Trophoblast cell (in vitro differentiated cells and primary cell): ENCODE data around the gene TMEM202.
A peak's percentile ranks its signal among the peaks of the same experiment; 100 is the strongest.
"Not testable (repeated sequence)": the region's sequence is repeated elsewhere in the genome, so short reads cannot be mapped to it uniquely, and the experiment has no call there.

Experiments
- DNase-seq, 2 donors: peaks; one replicate each; pipeline ENCODE4 v3.0.0-alpha.2; 2016
- H2AFZ ChIP-seq: 2 replicates; pipeline ENCODE4 v1.6.1; 2013; ENCODE audit warnings: low read length, moderate library complexity, mild to moderate bottlenecking; ENCODE audit not compliant: insufficient read depth, poor library complexity
- H2AK5ac ChIP-seq: 2 replicates; pipeline ENCODE4 v1.6.1; 2013; ENCODE audit warnings: mild to moderate bottlenecking, low read length
- H2BK120ac ChIP-seq: 2 replicates; pipeline ENCODE4 v1.6.1; 2013; ENCODE audit warnings: low read length, mild to moderate bottlenecking, moderate library complexity; ENCODE audit not compliant: insufficient read depth, poor library complexity
- H2BK12ac ChIP-seq: 2 replicates; pipeline ENCODE4 v1.6.1; 2013; ENCODE audit warnings: mild to moderate bottlenecking, low read length, moderate library complexity
- H2BK5ac ChIP-seq: 2 replicates; pipeline ENCODE4 v1.6.1; 2013; ENCODE audit warnings: low read length, low read depth, moderate library complexity, mild to moderate bottlenecking; ENCODE audit not compliant: poor library complexity
- H3K14ac ChIP-seq: 2 replicates; pipeline ENCODE4 v1.6.1; 2013; ENCODE audit warnings: mild to moderate bottlenecking, low read length
- H3K18ac ChIP-seq: 2 replicates; pipeline ENCODE4 v1.6.1; 2013; ENCODE audit warnings: mild to moderate bottlenecking, low read length
- H3K23ac ChIP-seq: 2 replicates; pipeline ENCODE4 v1.6.1; 2013; ENCODE audit warnings: low read length
- H3K27ac ChIP-seq: 2 replicates; pipeline ENCODE4 v1.5.1; 2013; ENCODE audit warnings: low read depth, mild to moderate bottlenecking, inconsistent platforms, low read length, moderate library complexity
- H3K27me3 ChIP-seq: 2 replicates; pipeline ENCODE4 v1.6.1; 2013; ENCODE audit warnings: inconsistent platforms, mild to moderate bottlenecking, low read length, moderate library complexity; ENCODE audit not compliant: insufficient read depth
- H3K36me3 ChIP-seq, 2 experiments: 1 replicate in 1 of 2; 2 replicates in 1 of 2; pipeline ENCODE4 v1.6.1; 2013; ENCODE audit warnings: low read length in 2 of 2, mild to moderate bottlenecking in 2 of 2, moderate library complexity in 1 of 2; ENCODE audit not compliant: insufficient read depth in 2 of 2, control insufficient read depth in 1 of 2
- H3K4ac ChIP-seq: 2 replicates; pipeline ENCODE4 v1.6.1; 2013; ENCODE audit warnings: low read depth, mild to moderate bottlenecking, low read length, moderate library complexity
- H3K4me1 ChIP-seq, 2 experiments: 1 replicate in 1 of 2; 2 replicates in 1 of 2; pipeline ENCODE4 v1.6.1; 2013; ENCODE audit warnings: low read length in 2 of 2, mild to moderate bottlenecking in 2 of 2, moderate library complexity in 1 of 2; ENCODE audit not compliant: insufficient read depth in 2 of 2, control insufficient read depth in 1 of 2
- H3K4me2 ChIP-seq: 2 replicates; pipeline ENCODE4 v1.6.1; 2013; ENCODE audit warnings: inconsistent platforms, mild to moderate bottlenecking, low read length, moderate library complexity
- H3K4me3 ChIP-seq: 2 replicates; pipeline ENCODE4 v1.5.1; 2013; ENCODE audit warnings: mild to moderate bottlenecking, low read depth, low read length, inconsistent platforms
- H3K79me1 ChIP-seq: one replicate; pipeline ENCODE4 v1.6.1; 2013; ENCODE audit warnings: low read length
- H3K79me2 ChIP-seq: 2 replicates; pipeline ENCODE4 v1.6.1; 2013; ENCODE audit warnings: low read length, mild to moderate bottlenecking; ENCODE audit not compliant: control insufficient read depth, insufficient read depth, poor library complexity
- H3K9ac ChIP-seq: 2 replicates; pipeline ENCODE4 v1.6.1; 2013; ENCODE audit warnings: mild to moderate bottlenecking, low read length
- H3K9me3 ChIP-seq: 2 replicates; pipeline ENCODE4 v1.6.1; 2013; ENCODE audit warnings: low read depth, mild to moderate bottlenecking, control low read depth, inconsistent platforms, low read length; ENCODE audit not compliant: insufficient read depth
- H4K12ac ChIP-seq: 2 replicates; pipeline ENCODE4 v1.6.1; 2013; ENCODE audit warnings: low read depth, mild to moderate bottlenecking, low read length, moderate library complexity
- H4K8ac ChIP-seq: 2 replicates; pipeline ENCODE4 v1.6.1; 2013; ENCODE audit warnings: low read depth, mild to moderate bottlenecking, low read length, moderate library complexity
- H4K91ac ChIP-seq: one replicate; pipeline ENCODE4 v1.6.1; 2013; ENCODE audit warnings: low read depth, mild to moderate bottlenecking, low read length, moderate library complexity
- WGBS: extraction: QIAGEN DNeasy Blood & Tissue Kit; methylation state at CpG from one replicate; pipeline ENCODE4 v1.1.7; 2013; ENCODE audit warnings: missing lambda C conversion rate; ENCODE audit not compliant: insufficient read length, insufficient coverage; ENCODE audit errors: extremely low coverage; 5-methylcytosine and 5-hydroxymethylcytosine counted together

The TMEM202 gene

GRCh38 chr15:72375846-72376581 lies 22.1 kb upstream of the TMEM202 start, which contains the start of gene HEXA:
Gene HEXA (minus strand): TSS chr15:72376014. CDS start chr15:72375972, 42 bp downstream.
- no CpG with 5 or more reads among the region's 50 CpGs for WGBS
- H4K91ac ChIP-seq = peak within 1 kb of the TSS; percentile 93

DNA sequence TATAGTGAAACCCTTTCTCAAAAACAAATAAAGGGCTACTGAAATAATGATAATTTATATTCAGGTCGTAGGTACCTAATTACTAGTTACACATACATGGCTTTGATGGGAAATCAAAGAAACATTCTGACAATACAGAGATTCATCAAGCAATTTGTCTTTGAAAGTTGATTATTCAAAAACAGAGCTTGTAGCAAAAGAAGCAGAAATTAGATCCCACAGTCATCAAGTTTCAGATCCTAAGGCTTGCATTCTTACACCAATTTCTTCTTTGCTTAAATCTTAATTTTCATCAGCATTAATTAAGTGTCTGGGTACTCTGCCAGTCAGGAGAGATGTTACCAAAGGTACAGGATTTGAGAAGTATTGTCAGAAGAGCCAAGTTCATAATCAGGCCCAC lies 20.8 kb upstream of the TMEM202 start:
- no peak overlapping the region for H3K4me3 ChIP-seq
- no peak overlapping the region for H3K4ac ChIP-seq
- H3K18ac ChIP-seq = no peak overlapping the region
- H3K9ac ChIP-seq = no peak overlapping the region
- H4K8ac ChIP-seq = no peak overlapping the region
- H2BK5ac ChIP-seq = no peak overlapping the region
- no peak overlapping the region for H4K12ac ChIP-seq
- DNase-seq = no peak
- no peak overlapping the region for H3K14ac ChIP-seq
- peaks cover 2 to 11% of the 10 kb centered on the region in 2 experiments for H3K4me1 ChIP-seq
- H2BK12ac ChIP-seq = no peak overlapping the region
- no peaks in the 10 kb centered on the region for H3K27me3 ChIP-seq
- H2BK120ac ChIP-seq = no peak overlapping the region
- no peak overlapping the region for H2AK5ac ChIP-seq
- WGBS = no CpG with 5 or more reads among the region's 1 CpG
- H3K4me2 ChIP-seq = no peak overlapping the region
- no peak overlapping the region for H3K27ac ChIP-seq
- peaks cover 13% of the 10 kb centered on the region for H3K79me2 ChIP-seq
- no peaks in the 10 kb centered on the region for H3K9me3 ChIP-seq
- H3K79me1 ChIP-seq = peaks cover 9% of the 10 kb centered on the region
- no peak overlapping the region for H4K91ac ChIP-seq
- no peaks in the 10 kb centered on the region for H3K36me3 ChIP-seq
- H3K23ac ChIP-seq = no peak overlapping the region
- H2AFZ ChIP-seq = no peak overlapping the region

More at GRCh38 chr15:72375846-72376581, 22.1 kb upstream of the TMEM202 start, which contains the start of gene HEXA:
- H3K9ac ChIP-seq = peak within 1 kb of the TSS; percentile 87
- no peak within 1 kb of the TSS for H2BK12ac ChIP-seq
- peak within 1 kb of the TSS; percentile 19 for H2BK120ac ChIP-seq
- peaks cover 2 to 11% of the 10 kb centered on the region in 2 experiments for H3K4me1 ChIP-seq
- H2AFZ ChIP-seq = peak within 1 kb of the TSS; percentile 98
- H4K12ac ChIP-seq = peak within 1 kb of the TSS; percentile 86
- peak within 1 kb of the TSS; percentile 89 for H3K18ac ChIP-seq
- no peaks in the 10 kb centered on the region for H3K27me3 ChIP-seq
- peaks cover 13% of the 10 kb centered on the region for H3K79me2 ChIP-seq
- H2AK5ac ChIP-seq = peak within 1 kb of the TSS; percentile 83
- H3K23ac ChIP-seq = no peak within 1 kb of the TSS
- peak within 1 kb of the TSS; percentile 35 for H2BK5ac ChIP-seq
- H4K8ac ChIP-seq = peak within 1 kb of the TSS; percentile 91
- peaks cover 0 to under 1% of the 10 kb centered on the region in 2 experiments for H3K36me3 ChIP-seq
- peak within 1 kb of the TSS; percentile 64 for H3K4ac ChIP-seq
- H3K4me3 ChIP-seq = peak within 1 kb of the TSS; percentile 85
- peak within 1 kb of the TSS; percentile 99 for H3K4me2 ChIP-seq
- H3K79me1 ChIP-seq = peaks cover 9% of the 10 kb centered on the region
- no peaks in the 10 kb centered on the region for H3K9me3 ChIP-seq
- H3K14ac ChIP-seq = peak within 1 kb of the TSS; percentile 96
- H3K27ac ChIP-seq = peak within 1 kb of the TSS; percentile 81
- peak; percentile 89 to 90 for DNase-seq

- Histone ChIP-seq H3K4me1 (peaks cover 2 to 11% of the 10 kb centered on the region in 2 experiments), H3K79me2 (peaks cover 13% of the 10 kb centered on the region)
- not testable (repeated sequence) for H2AFZ ChIP-seq, H3K27ac ChIP-seq, H3K27me3 ChIP-seq, H2AK5ac ChIP-seq, H3K18ac ChIP-seq, H3K36me3 ChIP-seq, H2BK12ac ChIP-seq, H2BK5ac ChIP-seq, H3K9me3 ChIP-seq, H3K4ac ChIP-seq, H3K14ac ChIP-seq, H4K8ac ChIP-seq, H3K4me2 ChIP-seq, H4K91ac ChIP-seq, H3K23ac ChIP-seq, H4K12ac ChIP-seq, H3K9ac ChIP-seq, H3K79me1 ChIP-seq, DNase-seq, H3K4me3 ChIP-seq, H2BK120ac ChIP-seq
- no CpG with 5 or more reads among the region's 3 CpGs for WGBS
These were observed 19.0 kb upstream of the TMEM202 start for GRCh38 chr15:72379106-72379505.

DNA sequence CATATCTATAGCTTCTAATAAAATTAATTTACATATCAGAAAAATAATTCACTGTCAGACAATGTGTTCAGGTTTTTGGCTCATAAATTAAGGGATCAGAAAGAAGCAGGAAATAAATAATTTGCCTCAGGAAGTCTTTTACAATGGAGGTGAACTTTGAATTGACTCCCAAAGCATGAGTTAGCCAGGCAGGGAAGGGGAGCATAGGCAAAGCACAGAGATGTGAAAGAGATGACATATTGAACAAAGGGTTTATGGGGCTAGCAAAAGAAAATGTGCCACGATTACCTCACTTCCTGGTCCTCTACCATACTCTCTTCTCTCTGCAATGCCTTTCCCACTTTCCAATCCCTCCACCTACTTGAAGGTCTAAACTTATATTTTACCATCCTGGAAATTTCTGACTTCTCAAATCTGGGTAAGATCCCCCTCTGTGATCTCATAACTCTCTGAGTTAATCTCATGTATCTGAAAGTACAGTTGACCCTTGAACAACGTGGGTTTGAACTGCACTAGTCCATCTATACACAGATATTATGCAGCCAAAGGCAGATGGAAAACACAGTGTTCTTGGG lies 18.2 kb upstream of the TMEM202 start:
- Histone ChIP-seq H2BK5ac (no peak overlapping the region), H3K4ac (no peak overlapping the region), H3K14ac (no peak overlapping the region), H4K12ac (no peak overlapping the region), H3K4me1 (peaks cover 2 to 8% of the 10 kb centered on the region in 2 experiments), H3K18ac (no peak overlapping the region), H3K27me3 (no peaks in the 10 kb centered on the region), H3K79me2 (peaks cover 13% of the 10 kb centered on the region), H3K79me1 (peaks cover 9% of the 10 kb centered on the region), H2BK12ac (no peak overlapping the region), H3K27ac (no peak overlapping the region), H3K9ac (no peak overlapping the region), H3K23ac (no peak overlapping the region), H3K4me3 (no peak overlapping the region), H3K36me3 (no peaks in the 10 kb centered on the region), H2AFZ (no peak overlapping the region), H2AK5ac (no peak overlapping the region), H4K8ac (no peak overlapping the region), H3K9me3 (peaks cover 2% of the 10 kb centered on the region), H4K91ac (no peak overlapping the region), H3K4me2 (no peak overlapping the region), H2BK120ac (no peak overlapping the region)
- no CpG with 5 or more reads among the region's 2 CpGs for WGBS
- no peak for DNase-seq
